Mesenteric fat pad (tissue), 1 donor: ENCODE measurements around the gene IFT25. TPM values are rescaled to one million over a fixed set of nuclear protein-coding genes. Genes with fewer than 3 reads are reported as not detected.

ENCODE experiments used
- DNase-seq: peaks from one replicate; pipeline ENCODE4 v3.0.0-alpha.2; 2020; ENCODE audit warnings: low spot score
- total RNA-seq: library from RNA; stranded (reverse); fragmentation: NEBNext Ultra II Directional; extraction: Animal tissue kit (Norgen Biotek cat#: 25700); gene quantifications from one replicate; pipeline ENCODE4 v1.2.1, GENCODE V29; 2021
- donor health status: DM: yes; HTN: yes; CAD: no.

IFT25 gene
- total RNA-seq, 1 donor from 2014 or later: 17.2 TPM

DNA sequence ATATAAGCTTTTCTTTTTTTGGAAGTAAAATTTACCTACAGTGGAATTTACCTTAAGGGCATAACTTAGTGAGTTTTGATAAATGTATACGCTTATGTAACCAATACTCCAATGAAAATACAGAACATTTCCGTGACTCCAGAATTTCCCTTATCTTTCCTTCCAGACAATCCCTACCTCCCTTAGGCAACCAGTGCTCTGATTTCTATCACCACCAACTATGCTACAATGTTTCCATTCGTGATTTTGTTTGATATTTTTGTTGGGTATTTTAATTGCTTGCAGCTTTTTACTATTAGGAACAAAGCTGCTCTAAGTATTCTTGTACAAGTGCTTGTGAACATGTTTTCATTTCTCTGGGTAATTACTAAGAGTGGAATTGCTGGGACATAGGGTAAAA, 14.6 kb downstream of the IFT25 start:
- no peak for DNase-seq

DNA sequence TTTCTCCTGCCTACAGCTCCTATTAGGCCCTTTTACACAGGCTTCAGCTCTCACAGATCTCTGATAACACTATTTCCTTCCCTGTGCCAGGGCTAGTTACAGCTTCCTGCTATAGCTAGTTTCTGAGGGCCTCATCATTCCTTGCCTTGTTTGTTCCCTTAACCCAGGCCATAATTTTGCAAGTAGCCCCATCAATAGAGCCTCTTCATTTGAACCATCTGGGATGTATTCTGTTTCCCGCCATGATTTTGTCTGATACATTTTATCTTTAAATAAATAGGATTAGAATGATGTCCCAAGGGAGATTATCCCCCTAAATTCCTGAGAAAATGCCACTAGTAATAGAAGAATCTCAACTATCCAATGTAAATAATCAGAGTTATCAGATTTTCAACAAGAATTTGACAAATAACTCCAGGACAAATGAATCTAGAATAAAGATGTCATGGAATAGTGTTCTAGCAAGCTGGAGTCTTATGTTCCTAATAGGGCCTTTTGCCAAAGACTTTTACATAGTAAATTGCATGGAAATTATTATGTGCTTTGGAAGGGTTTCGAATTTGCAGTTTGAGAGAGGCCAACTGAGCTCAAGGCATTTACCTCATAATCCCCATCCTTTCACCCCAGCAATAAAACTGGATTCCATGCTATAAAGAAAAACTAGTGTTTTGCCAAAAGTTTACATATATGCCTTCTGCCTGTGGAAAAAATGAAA, 16.1 kb downstream of the IFT25 start:
- DNase-seq: no peak

GRCh38 chr1:53927376-53927881, 18.1 kb downstream of the IFT25 start:
- no peak for DNase-seq

DNA sequence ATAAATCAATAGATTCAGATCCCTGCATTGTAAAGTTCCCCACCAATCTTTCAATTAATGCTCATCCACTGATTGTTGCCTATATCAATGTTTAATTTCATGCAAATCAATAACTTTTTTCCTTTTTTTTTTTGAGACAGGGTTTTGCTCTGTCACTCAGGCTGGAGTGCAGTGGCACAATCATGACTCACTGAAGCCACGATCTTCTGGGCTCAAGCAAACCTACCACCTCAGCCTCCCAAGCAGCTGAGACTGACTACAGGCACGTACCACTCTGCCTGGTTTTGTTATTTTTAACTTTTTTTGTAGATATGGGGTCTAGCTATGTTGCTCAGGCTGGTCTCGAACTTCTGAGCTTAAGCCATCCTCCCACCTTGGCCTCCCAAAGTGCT, 25.8 kb downstream of the IFT25 start:
- DNase-seq: no peak

- no peak for DNase-seq
Measured at GRCh38 chr1:53918343-53918742, 27.2 kb downstream of the IFT25 start.

GRCh38 chr1:53913352-53914033, 32.0 kb downstream of the IFT25 start:
- no peak for DNase-seq

GRCh38 chr1:53911442-53911841, 34.1 kb downstream of the IFT25 start:
- DNase-seq: no peak

DNA sequence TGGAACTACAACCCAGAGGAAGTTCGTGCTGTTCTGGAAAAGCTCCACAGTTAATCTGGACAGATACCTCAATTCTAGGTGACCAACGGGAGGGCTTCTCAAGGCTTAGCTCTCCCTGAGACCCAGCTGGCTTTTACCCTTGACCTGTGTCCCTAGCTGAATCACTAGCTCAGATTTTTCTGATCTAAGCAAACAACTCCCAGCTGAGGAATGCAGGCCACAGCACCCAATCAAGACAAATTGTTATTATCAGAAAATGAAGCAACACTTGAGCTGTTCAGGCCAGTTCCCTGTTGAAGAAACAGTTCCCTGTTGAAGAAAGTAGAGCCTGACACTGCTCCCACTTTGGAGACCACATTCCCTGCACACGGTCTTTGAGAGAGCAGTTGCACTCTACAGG, 35.6 kb downstream of the IFT25 start:
- no peak for DNase-seq

- DNase-seq: no peak
Measured at GRCh38 chr1:53906121-53906520, 39.4 kb downstream of the IFT25 start.

- DNase-seq: no peak
Measured at GRCh38 chr1:53905509-53905908, 40.0 kb downstream of the IFT25 start.

- DNase-seq: no peak
Measured at GRCh38 chr1:53902235-53903138, 43.0 kb downstream of the IFT25 start.

- no peak for DNase-seq
Measured at GRCh38 chr1:53899708-53900107, 45.8 kb downstream of the IFT25 start.

- no peak for DNase-seq
Measured at GRCh38 chr1:53899206-53899628, 46.3 kb downstream of the IFT25 start.

GRCh38 chr1:53896635-53897229, 48.8 kb downstream of the IFT25 start:
- DNase-seq: no peak

DNA sequence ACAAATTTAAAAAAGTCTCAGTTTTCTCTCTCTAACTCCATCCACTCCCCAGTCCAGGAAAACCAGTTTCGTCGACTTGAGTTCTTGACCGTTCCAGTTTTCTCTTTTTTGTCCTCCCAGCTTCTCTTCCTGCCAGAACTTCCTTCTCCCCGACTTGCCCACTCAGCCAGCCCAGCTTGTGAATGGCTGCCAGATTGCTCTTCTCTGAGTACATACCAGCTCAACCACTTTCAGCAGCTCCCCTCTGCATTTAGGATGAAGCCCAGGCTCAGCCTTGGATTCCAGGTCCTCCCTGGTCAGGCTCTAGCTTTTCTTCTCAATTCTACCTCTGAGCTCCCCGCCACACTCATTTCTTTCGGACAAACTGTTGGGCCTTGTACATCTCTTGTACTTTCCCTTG, 50.1 kb downstream of the IFT25 start:
- no peak for DNase-seq

DNA sequence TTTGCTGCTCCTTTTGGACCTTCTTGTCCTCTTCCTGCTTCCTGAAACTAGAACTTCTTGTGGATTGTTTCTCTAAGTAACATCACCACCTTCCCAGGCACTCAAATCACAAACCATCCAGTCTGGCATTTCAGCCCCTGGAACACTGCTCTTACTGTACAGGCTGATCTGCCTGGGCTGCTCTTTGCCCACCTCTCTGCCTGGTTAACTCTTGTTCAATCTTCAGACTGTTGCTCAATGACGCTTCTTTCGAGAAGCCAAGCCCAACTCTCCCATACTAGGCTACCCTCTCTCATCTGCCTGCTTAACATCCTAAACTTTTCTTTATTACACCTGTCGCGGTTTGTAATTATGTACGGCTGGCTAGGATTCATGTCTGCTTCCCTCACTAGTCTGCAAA, 50.9 kb downstream of the IFT25 start:
- DNase-seq: no peak

GRCh38 chr1:53893999-53894636, 51.4 kb downstream of the IFT25 start, which contains the start of gene DIO1:
Gene DIO1, plus strand, starts transcription at chr1:53894187. Its CDS starts 24 bp downstream, at chr1:53894211.
- no peak for DNase-seq

GRCh38 chr1:53892911-53893310, 52.6 kb downstream of the IFT25 start:
- DNase-seq: no peak

GRCh38 chr1:53891678-53892077, 53.8 kb downstream of the IFT25 start:
- no peak for DNase-seq

DNA sequence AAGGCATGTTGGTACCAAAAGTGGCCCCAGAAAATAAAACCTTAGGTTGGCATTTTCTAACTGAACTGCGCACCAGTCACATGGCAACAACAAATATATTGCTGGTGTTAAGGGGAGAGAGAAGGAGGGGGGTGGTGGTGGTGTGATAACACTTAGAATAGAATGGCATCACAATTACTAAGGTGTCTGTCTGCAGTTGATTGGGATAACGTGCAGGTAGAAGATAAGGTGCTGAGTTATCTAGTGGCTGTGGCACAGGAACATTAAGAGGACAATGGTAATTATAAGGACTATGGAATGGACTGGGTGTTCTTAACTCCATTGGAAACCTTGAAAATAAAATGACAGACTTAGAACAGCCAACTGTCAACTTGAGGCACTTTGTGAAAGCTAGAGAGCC, 54.5 kb downstream of the IFT25 start:
- no peak for DNase-seq

- DNase-seq: no peak
Measured at GRCh38 chr1:53890522-53890941, 55.0 kb downstream of the IFT25 start.
